Parathyroid adenoma (tissue), 2 donors: Measurements from ENCODE around the gene STX18.

Source experiments
- H2AFZ ChIP-seq: fragments of 300-600 bp; sonication (generic); one replicate; pipeline ENCODE4 v1.7.0; 2017; ENCODE audit warnings: antibody characterized with exemption, mild to moderate bottlenecking
- H3K27ac ChIP-seq: fragments of 300-600 bp; sonication (generic); one replicate; pipeline ENCODE4 v1.7.0; 2017
- H3K27me3 ChIP-seq: fragments of 300-600 bp; sonication (generic); one replicate; pipeline ENCODE4 v1.7.0; 2017; ENCODE audit warnings: low read length; ENCODE audit not compliant: control insufficient read depth, insufficient read depth
- H3K36me3 ChIP-seq: fragments of 300-600 bp; sonication (generic); one replicate; pipeline ENCODE4 v1.7.0; 2017; ENCODE audit warnings: low read length; ENCODE audit not compliant: control insufficient read depth, insufficient read depth
- H3K4me1 ChIP-seq: fragments of 300-600 bp; sonication (generic); one replicate; pipeline ENCODE4 v1.7.0; 2017; ENCODE audit warnings: control low read depth
- H3K4me2 ChIP-seq: fragments of 300-600 bp; sonication (generic); one replicate; pipeline ENCODE4 v1.7.0; 2017; ENCODE audit warnings: low read length
- H3K4me3 ChIP-seq: fragments of 300-600 bp; sonication (generic); one replicate; pipeline ENCODE4 v1.7.0; 2017; ENCODE audit warnings: low read depth, low read length
- H3K79me2 ChIP-seq: fragments of 300-600 bp; sonication (generic); one replicate; pipeline ENCODE4 v1.7.0; 2017; ENCODE audit warnings: control low read depth
- H3K9ac ChIP-seq: fragments of 300-600 bp; sonication (generic); one replicate; pipeline ENCODE4 v1.7.0; 2017; ENCODE audit warnings: mild to moderate bottlenecking
- H3K9me3 ChIP-seq: fragments of 300-600 bp; sonication (generic); one replicate; pipeline ENCODE4 v1.7.0; 2017; ENCODE audit warnings: low read length; ENCODE audit not compliant: control insufficient read depth
- TF ChIP-seq, protein P1 (sequence below): fragments of 300-600 bp; sonication (generic); IDR thresholded peaks from one replicate; pipeline ENCODE4 v1.7.0; 2017; ENCODE audit warnings: antibody characterized with exemption, mild to moderate bottlenecking
- donor health status: primary hyperparathyroidism.

STX18 gene

DNA sequence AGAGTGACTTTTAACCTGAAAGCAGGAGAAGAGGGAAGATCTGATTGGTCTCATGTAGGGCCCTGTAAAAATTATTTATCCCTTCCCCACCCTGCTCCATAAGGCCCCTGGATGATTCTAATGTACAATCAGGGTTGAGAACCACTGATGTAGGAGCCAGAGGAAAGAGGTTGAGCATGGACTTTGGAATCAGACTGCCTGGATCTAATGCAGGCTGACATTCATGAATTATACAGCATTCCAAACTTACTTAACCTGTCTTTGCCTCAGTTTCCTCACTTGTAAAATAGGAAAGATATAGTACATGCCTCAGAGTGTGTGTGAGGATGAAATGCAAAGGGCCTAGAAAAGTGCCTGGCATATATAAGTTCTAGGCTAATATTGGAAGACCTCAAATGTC, 47.0 kb downstream of the STX18 start:
- Histone ChIP-seq H3K36me3 (no peaks in the 10 kb centered on the region), H3K9ac (no peak overlapping the region), H3K4me1 (no peaks in the 10 kb centered on the region), H3K27ac (no peak overlapping the region), H3K4me3 (no peak overlapping the region), H2AFZ (no peak overlapping the region), H3K79me2 (no peaks in the 10 kb centered on the region), H3K27me3 (no peaks in the 10 kb centered on the region), H3K9me3 (no peaks in the 10 kb centered on the region), H3K4me2 (no peak overlapping the region)
- TF ChIP-seq, protein P1, sequence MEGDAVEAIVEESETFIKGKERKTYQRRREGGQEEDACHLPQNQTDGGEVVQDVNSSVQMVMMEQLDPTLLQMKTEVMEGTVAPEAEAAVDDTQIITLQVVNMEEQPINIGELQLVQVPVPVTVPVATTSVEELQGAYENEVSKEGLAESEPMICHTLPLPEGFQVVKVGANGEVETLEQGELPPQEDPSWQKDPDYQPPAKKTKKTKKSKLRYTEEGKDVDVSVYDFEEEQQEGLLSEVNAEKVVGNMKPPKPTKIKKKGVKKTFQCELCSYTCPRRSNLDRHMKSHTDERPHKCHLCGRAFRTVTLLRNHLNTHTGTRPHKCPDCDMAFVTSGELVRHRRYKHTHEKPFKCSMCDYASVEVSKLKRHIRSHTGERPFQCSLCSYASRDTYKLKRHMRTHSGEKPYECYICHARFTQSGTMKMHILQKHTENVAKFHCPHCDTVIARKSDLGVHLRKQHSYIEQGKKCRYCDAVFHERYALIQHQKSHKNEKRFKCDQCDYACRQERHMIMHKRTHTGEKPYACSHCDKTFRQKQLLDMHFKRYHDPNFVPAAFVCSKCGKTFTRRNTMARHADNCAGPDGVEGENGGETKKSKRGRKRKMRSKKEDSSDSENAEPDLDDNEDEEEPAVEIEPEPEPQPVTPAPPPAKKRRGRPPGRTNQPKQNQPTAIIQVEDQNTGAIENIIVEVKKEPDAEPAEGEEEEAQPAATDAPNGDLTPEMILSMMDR = no peak

DNA sequence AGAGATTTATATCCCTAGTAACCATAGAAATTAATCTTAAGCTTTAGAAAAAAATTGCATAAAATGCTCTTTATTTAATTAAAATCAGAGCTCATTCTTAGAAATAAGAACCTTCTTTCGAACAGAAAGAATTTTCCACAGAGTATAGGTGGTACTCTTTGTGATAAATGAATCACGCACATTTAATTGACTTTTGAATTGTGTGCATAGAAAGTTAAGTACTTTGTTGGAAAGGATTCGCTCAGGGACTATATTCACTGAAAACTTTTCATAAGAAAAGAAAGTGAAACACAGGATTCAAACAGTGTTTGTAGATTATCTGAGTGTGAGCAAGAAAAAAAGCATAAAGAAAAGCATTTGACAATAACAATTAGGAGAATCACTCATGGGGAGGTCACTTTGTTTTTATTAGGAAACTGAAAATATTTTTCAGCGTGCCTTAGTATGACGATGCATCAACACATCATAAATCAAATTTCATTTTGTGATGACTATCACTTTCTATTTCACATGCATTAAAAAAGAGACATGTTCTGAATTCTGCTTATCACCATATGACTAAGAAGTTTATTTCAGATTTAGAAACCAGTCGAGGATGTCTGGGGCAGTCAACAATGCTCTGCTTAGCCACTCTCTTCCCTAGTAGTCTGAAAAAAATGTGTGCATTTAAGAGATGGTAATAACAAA, 49.5 kb downstream of the STX18 start:
- Histone ChIP-seq H3K9me3 (no peaks in the 10 kb centered on the region), H3K4me1 (no peaks in the 10 kb centered on the region), H3K4me2 (no peak overlapping the region), H3K9ac (no peak overlapping the region), H2AFZ (no peak overlapping the region), H3K36me3 (no peaks in the 10 kb centered on the region), H3K27me3 (no peaks in the 10 kb centered on the region), H3K27ac (no peak overlapping the region), H3K4me3 (no peak overlapping the region), H3K79me2 (no peaks in the 10 kb centered on the region)
- TF ChIP-seq, protein P1 = no peak

DNA sequence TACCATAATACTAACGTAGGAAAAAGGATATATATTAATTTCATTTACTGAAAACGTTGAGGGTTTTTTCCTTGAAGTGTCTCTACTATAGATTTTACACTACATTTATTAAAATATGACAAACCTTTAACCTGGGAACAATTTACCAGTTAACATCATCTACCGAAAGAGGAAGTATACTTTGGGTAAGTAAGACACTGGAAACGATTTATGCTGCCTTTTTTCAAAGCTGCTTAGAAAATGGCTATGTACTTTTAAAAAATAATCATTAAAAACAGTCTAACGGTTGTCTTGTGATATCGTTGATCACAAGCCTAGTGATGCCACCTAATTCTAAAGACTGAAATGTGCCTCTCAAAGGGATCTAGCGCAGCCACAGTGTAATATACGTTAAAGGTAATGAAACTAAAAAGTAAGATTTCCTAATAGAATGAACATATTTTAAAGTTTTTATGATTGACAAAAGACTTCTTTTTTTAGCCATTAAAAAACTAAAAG, 50.4 kb downstream of the STX18 start:
- Histone ChIP-seq H3K27me3 (no peaks in the 10 kb centered on the region), H3K4me1 (no peaks in the 10 kb centered on the region), H3K9ac (no peak overlapping the region), H3K4me3 (no peak overlapping the region), H3K36me3 (no peaks in the 10 kb centered on the region), H3K4me2 (no peak overlapping the region), H3K27ac (no peak overlapping the region), H3K79me2 (no peaks in the 10 kb centered on the region), H2AFZ (no peak overlapping the region), H3K9me3 (no peaks in the 10 kb centered on the region)
- TF ChIP-seq, protein P1 = no peak

DNA sequence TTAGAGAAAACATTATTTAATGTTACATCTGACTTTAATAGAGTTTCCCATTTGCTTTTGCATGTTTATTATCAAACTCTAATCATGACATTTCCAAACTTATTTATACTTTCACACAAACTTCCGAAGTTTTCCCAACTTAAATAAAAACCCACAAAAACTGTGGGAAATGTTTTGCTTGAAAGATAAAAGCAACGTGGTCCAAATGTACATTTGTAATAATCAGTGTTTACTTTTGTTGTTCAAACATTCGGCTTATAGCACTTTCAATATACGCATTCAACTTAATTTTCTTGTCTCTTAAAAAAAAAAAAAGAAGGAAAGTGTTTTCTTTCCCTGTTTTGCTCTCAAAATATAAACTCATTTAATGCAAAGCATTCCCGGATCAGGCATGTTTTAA, 51.0 kb downstream of the STX18 start:
- no peak overlapping the region for H3K4me3 ChIP-seq
- H2AFZ ChIP-seq = no peak overlapping the region
- H3K9me3 ChIP-seq = no peaks in the 10 kb centered on the region
- no peak overlapping the region for H3K4me2 ChIP-seq
- no peak overlapping the region for H3K9ac ChIP-seq
- no peaks in the 10 kb centered on the region for H3K36me3 ChIP-seq
- H3K27me3 ChIP-seq = no peaks in the 10 kb centered on the region
- TF ChIP-seq, protein P1 = no peak
- H3K4me1 ChIP-seq = no peaks in the 10 kb centered on the region
- peaks cover 2% of the 10 kb centered on the region for H3K79me2 ChIP-seq
- no peak overlapping the region for H3K27ac ChIP-seq

DNA sequence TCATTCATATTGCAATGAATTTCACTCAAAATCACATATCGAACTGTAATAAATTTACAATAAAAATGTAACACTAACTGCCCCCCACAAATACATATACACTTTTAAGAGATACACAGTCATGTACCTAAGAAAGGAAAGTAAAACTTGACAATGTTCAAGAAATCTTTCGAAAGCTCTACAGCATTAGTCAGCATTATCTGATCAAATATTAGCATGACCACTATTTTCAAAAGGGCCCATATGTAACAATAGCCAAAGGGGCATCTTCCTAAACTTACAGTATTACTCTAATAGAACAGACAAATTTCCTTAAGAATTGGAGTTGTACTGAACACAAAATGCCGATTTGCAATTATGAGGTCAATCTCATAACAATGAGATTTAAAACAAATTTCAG, 51.8 kb downstream of the STX18 start:
- no peak overlapping the region for H3K27ac ChIP-seq
- no peak overlapping the region for H3K4me3 ChIP-seq
- no peak overlapping the region for H3K9ac ChIP-seq
- peaks cover 5% of the 10 kb centered on the region for H3K79me2 ChIP-seq
- H3K36me3 ChIP-seq = no peaks in the 10 kb centered on the region
- H3K27me3 ChIP-seq = no peaks in the 10 kb centered on the region
- H2AFZ ChIP-seq = no peak overlapping the region
- H3K9me3 ChIP-seq = no peaks in the 10 kb centered on the region
- no peak overlapping the region for H3K4me2 ChIP-seq
- H3K4me1 ChIP-seq = no peaks in the 10 kb centered on the region
- TF ChIP-seq, protein P1 = no peak
